ES-I3 (cell line): Measurements from ENCODE around the gene ALDH2.
"Not testable (repeated sequence)": the region's sequence is repeated elsewhere in the genome, so short reads cannot be mapped to it uniquely, and the experiment has no call there.

Experiments used
- H3K36me3 ChIP-seq: 2 replicates; pipeline ENCODE4 v1.6.1; 2013; ENCODE audit warnings: mild to moderate bottlenecking, low read length, control low read depth, moderate library complexity; ENCODE audit not compliant: insufficient read depth
- H3K4me1 ChIP-seq: 2 replicates; pipeline ENCODE4 v1.6.1; 2013; ENCODE audit warnings: mild to moderate bottlenecking, control low read depth, low read length; ENCODE audit not compliant: insufficient read depth
- H3K9ac ChIP-seq: 2 replicates; pipeline ENCODE4 v1.6.1; 2013; ENCODE audit warnings: low read depth, mild to moderate bottlenecking, low read length, moderate library complexity
- H3K9me3 ChIP-seq: 2 replicates; pipeline ENCODE4 v1.6.1; 2013; ENCODE audit warnings: mild to moderate bottlenecking, low read length, moderate library complexity; ENCODE audit not compliant: control insufficient read depth, insufficient read depth

ALDH2 gene

GRCh38 chr12:111816898-111817297 lies 50.2 kb downstream of the ALDH2 start:
- not testable (repeated sequence) for H3K9me3 ChIP-seq, H3K9ac ChIP-seq, H3K36me3 ChIP-seq, H3K4me1 ChIP-seq

GRCh38 chr12:111818340-111818739 lies 51.6 kb downstream of the ALDH2 start:
- no peak overlapping the region for H3K9ac ChIP-seq
- peaks cover 3% of the 10 kb centered on the region; the same call in 1 of the 2 replicates for H3K4me1 ChIP-seq
- H3K36me3 ChIP-seq: no peaks in the 10 kb centered on the region
- no peaks in the 10 kb centered on the region for H3K9me3 ChIP-seq

GRCh38 chr12:111819191-111820158 lies 52.7 kb downstream of the ALDH2 start:
- H3K9me3 ChIP-seq: no peaks in the 10 kb centered on the region
- H3K9ac ChIP-seq: no peak overlapping the region
- H3K36me3 ChIP-seq: no peaks in the 10 kb centered on the region
- H3K4me1 ChIP-seq: peaks cover 3% of the 10 kb centered on the region; the same call in 1 of the 2 replicates

- not testable (repeated sequence) for H3K36me3 ChIP-seq, H3K9ac ChIP-seq, H3K4me1 ChIP-seq, H3K9me3 ChIP-seq
Observed at GRCh38 chr12:111820828-111821227, 54.1 kb downstream of the ALDH2 start.

GRCh38 chr12:111822886-111823285 lies 56.2 kb downstream of the ALDH2 start:
- Histone ChIP-seq H3K9ac (no peak overlapping the region), H3K36me3 (no peaks in the 10 kb centered on the region), H3K4me1 (peaks cover 3% of the 10 kb centered on the region; the same call in 1 of the 2 replicates), H3K9me3 (no peaks in the 10 kb centered on the region)

- no peak overlapping the region for H3K9ac ChIP-seq
- no peaks in the 10 kb centered on the region for H3K36me3 ChIP-seq
- H3K4me1 ChIP-seq: peaks cover 3% of the 10 kb centered on the region; the same call in 1 of the 2 replicates
- H3K9me3 ChIP-seq: no peaks in the 10 kb centered on the region
Observed at GRCh38 chr12:111823891-111824290, 57.2 kb downstream of the ALDH2 start.

- not testable (repeated sequence) for H3K9me3 ChIP-seq, H3K4me1 ChIP-seq, H3K36me3 ChIP-seq, H3K9ac ChIP-seq
Observed at GRCh38 chr12:111824312-111824711, 57.6 kb downstream of the ALDH2 start.

- no peaks in the 10 kb centered on the region for H3K9me3 ChIP-seq
Observed at GRCh38 chr12:111825509-111825908, 58.8 kb downstream of the ALDH2 start.

GRCh38 chr12:111826316-111826715 lies 59.6 kb downstream of the ALDH2 start:
- Histone ChIP-seq H3K4me1 (peaks cover 3% of the 10 kb centered on the region; the same call in 1 of the 2 replicates), H3K36me3 (no peaks in the 10 kb centered on the region), H3K9ac (no peak overlapping the region), H3K9me3 (no peaks in the 10 kb centered on the region)

More at GRCh38 chr12:111825509-111825908, 58.8 kb downstream of the ALDH2 start:
- Histone ChIP-seq H3K4me1 (peaks cover 3% of the 10 kb centered on the region; the same call in 1 of the 2 replicates), H3K9ac (no peak overlapping the region), H3K36me3 (no peaks in the 10 kb centered on the region)

GRCh38 chr12:111826992-111827391 lies 60.3 kb downstream of the ALDH2 start:
- no peaks in the 10 kb centered on the region for H3K9me3 ChIP-seq
- H3K4me1 ChIP-seq: peaks cover 2% of the 10 kb centered on the region; the same call in 1 of the 2 replicates
- H3K36me3 ChIP-seq: no peaks in the 10 kb centered on the region
- H3K9ac ChIP-seq: no peak overlapping the region

GRCh38 chr12:111827907-111828306 lies 61.2 kb downstream of the ALDH2 start:
- H3K9ac ChIP-seq: no peak overlapping the region
- no peaks in the 10 kb centered on the region for H3K9me3 ChIP-seq
- H3K4me1 ChIP-seq: no peaks in the 10 kb centered on the region
- H3K36me3 ChIP-seq: no peaks in the 10 kb centered on the region

- H3K9ac ChIP-seq: no peak overlapping the region
- no peaks in the 10 kb centered on the region for H3K4me1 ChIP-seq
- H3K36me3 ChIP-seq: no peaks in the 10 kb centered on the region
Observed at GRCh38 chr12:111828338-111828979, 61.7 kb downstream of the ALDH2 start.

GRCh38 chr12:111829635-111830034 lies 62.9 kb downstream of the ALDH2 start:
- not testable (repeated sequence) for H3K9ac ChIP-seq, H3K4me1 ChIP-seq, H3K9me3 ChIP-seq, H3K36me3 ChIP-seq

More at GRCh38 chr12:111828338-111828979, 61.7 kb downstream of the ALDH2 start:
- H3K9me3 ChIP-seq: no peaks in the 10 kb centered on the region

- H3K9me3 ChIP-seq: not testable (repeated sequence)
- peak overlapping the region; percentile 58; the same call in 1 of the 2 replicates for H3K9ac ChIP-seq
Observed at GRCh38 chr12:111834740-111835386, 68.1 kb downstream of the ALDH2 start.

More at GRCh38 chr12:111834740-111835386, 68.1 kb downstream of the ALDH2 start:
- not testable (repeated sequence) for H3K36me3 ChIP-seq, H3K4me1 ChIP-seq
